ENCODE results near the gene NF1. TPM values are rescaled to one million over a fixed set of nuclear protein-coding genes. Genes with fewer than 3 reads are reported as not detected.

Gene NF1
- total and polyA plus RNA-seq, 2 experiments from 2014 or later, result 8.4 to 45.9 TPM

DNA sequence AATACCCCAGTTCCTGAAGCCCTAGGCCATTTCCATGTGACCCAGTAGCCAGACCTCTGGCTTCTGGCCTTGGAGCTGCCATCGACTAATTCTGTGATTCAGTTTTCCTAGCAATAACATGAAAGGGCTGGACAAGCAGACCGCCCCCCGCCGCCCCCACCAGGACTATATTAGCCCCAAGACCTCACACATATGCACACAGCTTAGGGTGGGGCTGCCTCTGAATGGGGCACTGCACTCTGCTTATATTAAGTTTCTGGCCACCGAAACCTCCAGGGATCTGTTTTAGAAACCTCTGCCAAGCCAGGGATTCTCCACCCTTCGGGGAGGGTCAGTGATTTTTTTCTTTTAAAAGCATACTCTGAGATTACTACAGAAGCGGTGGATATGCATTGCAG is 299.0 kb downstream of the NF1 start:
- H3K4me3 ChIP-seq, result no peak overlapping the region

DNA sequence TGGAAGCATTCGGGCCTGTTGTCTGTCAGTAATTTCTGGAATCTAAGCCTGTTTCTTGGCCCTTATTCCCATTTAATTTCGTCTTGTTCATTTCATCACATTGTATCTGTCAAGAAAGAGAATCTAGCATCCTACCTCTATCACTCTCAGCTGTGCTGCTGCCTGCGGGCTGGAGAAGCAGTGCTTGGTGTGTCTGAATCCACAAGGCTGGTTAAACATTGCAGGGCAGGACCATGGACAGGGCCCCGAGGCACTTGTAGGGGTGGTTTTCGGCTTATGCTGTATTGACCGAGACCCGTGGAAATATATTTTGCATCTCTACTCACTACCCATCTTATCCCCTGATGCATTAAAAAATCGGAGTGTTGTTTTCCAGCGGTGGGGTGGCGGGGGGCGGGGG is 299.8 kb downstream of the NF1 start:
- no peaks in the 10 kb centered on the region for H3K9me2 ChIP-seq (replicated peaks; ENCODE audit: insufficient read depth)
- DNase-seq (ENCODE audit: low spot score), result peak; percentile 89
- no peaks in the 10 kb centered on the region for H3K9me3 ChIP-seq (ENCODE audit: low read depth)
- H4K20me1 ChIP-seq (ENCODE audit: insufficient read depth, poor library complexity, severe bottlenecking), result no peaks in the 10 kb centered on the region
- H2AFZ ChIP-seq, result no peak overlapping the region
- H3K4me3 ChIP-seq, result no peak overlapping the region
- no peaks in the 10 kb centered on the region for H3K36me3 ChIP-seq (replicated peaks; ENCODE audit: insufficient read depth, low read depth)
- H3K4me2 ChIP-seq, result no peak overlapping the region
- no peak overlapping the region for H3K27ac ChIP-seq
- TF ChIP-seq EZH2 (IDR thresholded peaks at IDR 0.05; ENCODE audit: borderline replicate concordance) (no peak), CTCF (IDR thresholded peaks at IDR 0.05; ENCODE audit: poor library complexity) (no peak), EZH2phosphoT487 (IDR thresholded peaks at IDR 0.05; ENCODE audit: low read depth, severe bottlenecking, unreplicated experiment) (no peak)
- WGBS (ENCODE audit: low lambda C conversion rate, missing lambda C conversion rate), result 13% methylated on average over 10 of the region's 11 CpGs
- peaks cover 41% of the 10 kb centered on the region for H3K27me3 ChIP-seq
- peaks cover 4% of the 10 kb centered on the region for H3K4me1 ChIP-seq (ENCODE audit: insufficient read depth)
- H3K79me2 ChIP-seq, result no peaks in the 10 kb centered on the region

More for the DNA sequence above, 299.0 kb downstream of the NF1 start:
- H3K79me2 ChIP-seq, result no peaks in the 10 kb centered on the region
- WGBS (ENCODE audit: low lambda C conversion rate, missing lambda C conversion rate), result 78% methylated on average over 7 of the region's 7 CpGs
- H3K4me1 ChIP-seq (ENCODE audit: insufficient read depth), result peaks cover 4% of the 10 kb centered on the region
- TF ChIP-seq EZH2phosphoT487 (IDR thresholded peaks at IDR 0.05; ENCODE audit: low read depth, severe bottlenecking, unreplicated experiment), result no peak
- H3K9me2 ChIP-seq (replicated peaks; ENCODE audit: insufficient read depth), result no peaks in the 10 kb centered on the region
- no peaks in the 10 kb centered on the region for H3K36me3 ChIP-seq (replicated peaks; ENCODE audit: insufficient read depth, low read depth)
- no peaks in the 10 kb centered on the region for H4K20me1 ChIP-seq (ENCODE audit: insufficient read depth, poor library complexity, severe bottlenecking)
- H3K27ac ChIP-seq, result no peak overlapping the region
- H2AFZ ChIP-seq, result no peak overlapping the region
- DNase-seq (ENCODE audit: low spot score), result no peak
- H3K4me2 ChIP-seq, result no peak overlapping the region
- no peaks in the 10 kb centered on the region for H3K9me3 ChIP-seq (ENCODE audit: low read depth)
- H3K27me3 ChIP-seq, result peaks cover 49% of the 10 kb centered on the region

DNA sequence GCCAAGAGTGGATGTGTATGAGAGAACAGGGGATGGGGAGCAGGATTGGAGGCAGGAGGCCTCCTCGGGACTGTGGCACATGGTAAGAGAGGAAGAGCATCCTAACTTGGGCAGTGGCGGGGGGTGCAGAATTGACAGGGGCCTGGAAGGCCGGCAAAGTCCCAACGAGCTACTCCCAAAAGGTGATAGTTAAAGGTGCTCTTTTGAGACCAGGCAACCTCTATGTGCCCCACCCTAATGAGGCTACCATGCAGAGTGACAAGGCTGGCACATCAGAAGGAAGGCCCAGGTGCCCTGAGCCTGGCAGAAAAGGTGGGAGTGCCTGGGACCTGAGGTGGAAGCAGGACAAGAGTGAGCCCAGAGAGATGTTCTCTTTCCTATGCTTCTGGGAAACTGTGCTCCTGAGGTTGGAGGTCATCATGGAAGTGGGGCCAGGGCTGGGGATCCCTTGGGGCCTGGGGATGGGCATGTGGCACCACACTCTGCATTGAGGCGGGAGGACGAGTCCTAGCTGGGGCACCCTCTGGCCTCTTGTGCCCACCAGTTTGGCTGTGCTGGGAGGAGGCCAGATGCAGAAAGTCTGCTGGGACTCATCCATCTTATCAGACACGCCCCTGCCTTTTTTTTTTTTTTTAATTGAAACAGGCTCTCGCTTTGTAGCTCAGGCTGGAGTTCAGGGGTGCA is 302.6 kb downstream of the NF1 start:
- Histone ChIP-seq H3K27me3 (peaks cover 21% of the 10 kb centered on the region), H3K79me2 (no peaks in the 10 kb centered on the region), H3K4me1 (ENCODE audit: insufficient read depth) (no peaks in the 10 kb centered on the region), H3K4me3 (no peak overlapping the region), H4K20me1 (ENCODE audit: insufficient read depth, poor library complexity, severe bottlenecking) (no peaks in the 10 kb centered on the region), H3K9me2 (replicated peaks; ENCODE audit: insufficient read depth) (no peaks in the 10 kb centered on the region), H3K9me3 (ENCODE audit: low read depth) (no peaks in the 10 kb centered on the region), H2AFZ (no peak overlapping the region), H3K36me3 (replicated peaks; ENCODE audit: insufficient read depth, low read depth) (no peaks in the 10 kb centered on the region), H3K4me2 (no peak overlapping the region), H3K27ac (no peak overlapping the region)
- DNase-seq (ENCODE audit: low spot score), result no peak
- TF ChIP-seq EZH2phosphoT487 (IDR thresholded peaks at IDR 0.05; ENCODE audit: low read depth, severe bottlenecking, unreplicated experiment) (no peak), CTCF (IDR thresholded peaks at IDR 0.05; ENCODE audit: poor library complexity) (no peak), EZH2 (IDR thresholded peaks at IDR 0.05; ENCODE audit: borderline replicate concordance) (no peak)
- WGBS (ENCODE audit: low lambda C conversion rate, missing lambda C conversion rate), result 87% methylated on average over 8 of the region's 8 CpGs

GRCh38 chr17:31398381-31399311 is 303.9 kb downstream of the NF1 start:
- Histone ChIP-seq H4K20me1 (ENCODE audit: insufficient read depth, poor library complexity, severe bottlenecking) (no peaks in the 10 kb centered on the region), H3K27me3 (peaks cover 8% of the 10 kb centered on the region), H3K27ac (no peak overlapping the region), H3K36me3 (replicated peaks; ENCODE audit: insufficient read depth, low read depth) (no peaks in the 10 kb centered on the region), H3K9me2 (replicated peaks; ENCODE audit: insufficient read depth) (no peaks in the 10 kb centered on the region), H3K4me1 (ENCODE audit: insufficient read depth) (no peaks in the 10 kb centered on the region), H2AFZ (no peak overlapping the region), H3K4me2 (no peak overlapping the region), H3K4me3 (no peak overlapping the region), H3K79me2 (no peaks in the 10 kb centered on the region), H3K9me3 (ENCODE audit: low read depth) (no peaks in the 10 kb centered on the region)
- DNase-seq (ENCODE audit: low spot score), result no peak
- TF ChIP-seq EZH2 (IDR thresholded peaks at IDR 0.05; ENCODE audit: borderline replicate concordance) (no peak), EZH2phosphoT487 (IDR thresholded peaks at IDR 0.05; ENCODE audit: low read depth, severe bottlenecking, unreplicated experiment) (no peak), CTCF (IDR thresholded peaks at IDR 0.05; ENCODE audit: poor library complexity) (no peak)
- WGBS (ENCODE audit: low lambda C conversion rate, missing lambda C conversion rate), result 90% methylated on average over 19 of the region's 21 CpGs
